DOHH2 (cell line): ENCODE measurements around the gene ERC2.

Experiments used
- H3F3A ChIP-seq: fragments of 200-600 bp; sonication (generic), shearing (Covaris generic); 2 replicates; pipeline ENCODE4 v1.6.0; 2016; ENCODE audit warnings: antibody characterized with exemption, mild to moderate bottlenecking; ENCODE audit not compliant: control insufficient read depth, insufficient read depth
- H3K27ac ChIP-seq: fragments of 200-600 bp; sonication (generic); 2 replicates; pipeline ENCODE4 v1.5.1; 2014; ENCODE audit warnings: low read depth, mild to moderate bottlenecking, low read length, moderate library complexity
- H3K27me3 ChIP-seq: fragments of 200-600 bp; sonication (generic); 2 replicates; pipeline ENCODE4 v1.6.1; 2014; ENCODE audit warnings: mild to moderate bottlenecking, low read length, mixed read lengths; ENCODE audit not compliant: control insufficient read depth
- H3K36me3 ChIP-seq: fragments of 200-600 bp; sonication (generic); 2 replicates; pipeline ENCODE4 v1.6.1; 2014; ENCODE audit warnings: mild to moderate bottlenecking, low read length, moderate library complexity, mixed read lengths; ENCODE audit not compliant: control insufficient read depth
- H3K4me1 ChIP-seq: fragments of 200-600 bp; sonication (generic); 2 replicates; pipeline ENCODE4 v1.6.1; 2014; ENCODE audit warnings: mild to moderate bottlenecking, low read length, mixed read lengths; ENCODE audit not compliant: control insufficient read depth
- H3K4me2 ChIP-seq: fragments of 200-600 bp; sonication (generic); 2 replicates; pipeline ENCODE4 v1.6.0; 2014; ENCODE audit warnings: mild to moderate bottlenecking, low read length, moderate library complexity
- H3K4me3 ChIP-seq: fragments of 200-600 bp; sonication (generic); 2 replicates; pipeline ENCODE4 v1.5.1; 2014; ENCODE audit warnings: mild to moderate bottlenecking, low read length, mixed read lengths
- H3K79me2 ChIP-seq: fragments of 200-600 bp; sonication (generic); 2 replicates; pipeline ENCODE4 v1.6.1; 2014; ENCODE audit warnings: mild to moderate bottlenecking, low read length, mixed read lengths; ENCODE audit not compliant: control insufficient read depth
- H3K9me2 ChIP-seq: fragments of 200-600 bp; sonication (generic); replicated peaks from 2 replicates; pipeline ENCODE4 v1.6.1; 2014; ENCODE audit warnings: mild to moderate bottlenecking, low read length, mixed read lengths; ENCODE audit not compliant: control insufficient read depth
- H3K9me3 ChIP-seq: fragments of 200-600 bp; sonication (generic); 2 replicates; pipeline ENCODE4 v1.6.1; 2014; ENCODE audit warnings: antibody characterized with exemption, low read length, mixed read lengths; ENCODE audit not compliant: control insufficient read depth, insufficient read depth
- H4K20me1 ChIP-seq: fragments of 200-600 bp; sonication (generic); 2 replicates; pipeline ENCODE4 v1.6.0; 2014; ENCODE audit warnings: low read depth, mild to moderate bottlenecking, antibody characterized with exemption, low read length, moderate library complexity; ENCODE audit not compliant: control insufficient read depth, insufficient read depth
- CTCF ChIP-seq: fragments of 200-600 bp; sonication (generic); IDR thresholded peaks from one replicate; pipeline ENCODE4 v1.5.1; 2014; ENCODE audit warnings: antibody characterized with exemption, mild to moderate bottlenecking, low read depth, low read length; ENCODE audit not compliant: poor library complexity, severe bottlenecking
- EZH2phosphoT487 ChIP-seq: fragments of 200-600 bp; sonication (generic); IDR thresholded peaks from 2 replicates; pipeline ENCODE4 v1.6.1; 2017; ENCODE audit warnings: borderline replicate concordance, mild to moderate bottlenecking, antibody characterized with exemption, low read length, moderate library complexity, mixed read lengths

The ERC2 gene

GRCh38 chr3:55637906-55638638, 830.2 kb downstream of the ERC2 start:
- TF ChIP-seq CTCF, result no peak
- TF ChIP-seq EZH2phosphoT487, result no peak
- Histone ChIP-seq H3F3A (no peaks in the 10 kb centered on the region), H3K4me2 (no peak overlapping the region), H3K9me3 (no peaks in the 10 kb centered on the region), H3K79me2 (no peaks in the 10 kb centered on the region), H3K36me3 (no peaks in the 10 kb centered on the region), H3K27me3 (no peaks in the 10 kb centered on the region), H3K4me1 (no peaks in the 10 kb centered on the region), H4K20me1 (no peaks in the 10 kb centered on the region), H3K4me3 (no peak overlapping the region), H3K9me2 (no peaks in the 10 kb centered on the region), H3K27ac (no peak overlapping the region)

- no peaks in the 10 kb centered on the region for H3F3A ChIP-seq
- no peaks in the 10 kb centered on the region for H3K9me3 ChIP-seq
- no peak overlapping the region for H3K4me3 ChIP-seq
- no peaks in the 10 kb centered on the region for H3K79me2 ChIP-seq
- no peaks in the 10 kb centered on the region for H3K27me3 ChIP-seq
- H4K20me1 ChIP-seq, result no peaks in the 10 kb centered on the region
- no peak overlapping the region for H3K27ac ChIP-seq
- no peak overlapping the region for H3K4me2 ChIP-seq
- H3K36me3 ChIP-seq, result no peaks in the 10 kb centered on the region
- no peaks in the 10 kb centered on the region for H3K4me1 ChIP-seq
- TF ChIP-seq CTCF (no peak), EZH2phosphoT487 (no peak)
- H3K9me2 ChIP-seq, result no peaks in the 10 kb centered on the region
Measured at GRCh38 chr3:55636300-55637195, 831.7 kb downstream of the ERC2 start.

DNA sequence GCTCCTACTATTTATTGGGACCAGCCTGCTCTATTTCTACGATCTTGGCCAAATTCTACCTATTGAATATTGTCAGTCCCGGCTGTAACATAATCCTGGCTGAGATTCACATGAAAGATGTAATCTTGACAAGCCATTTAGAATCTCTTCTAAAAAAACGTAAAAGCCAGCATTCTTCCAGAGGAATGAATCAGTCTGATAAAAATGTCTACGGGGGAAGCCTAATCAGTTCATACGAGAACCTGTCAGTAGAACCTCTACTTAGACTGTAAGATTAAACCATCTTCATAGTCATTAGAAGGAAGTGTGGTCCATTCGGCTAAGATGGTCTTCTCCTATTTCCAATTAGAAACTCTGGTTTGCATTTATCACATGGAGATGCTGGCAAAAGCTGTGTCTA, 833.9 kb downstream of the ERC2 start:
- no peaks in the 10 kb centered on the region for H3K79me2 ChIP-seq
- H3K9me3 ChIP-seq, result no peaks in the 10 kb centered on the region
- no peaks in the 10 kb centered on the region for H3K27me3 ChIP-seq
- no peaks in the 10 kb centered on the region for H3F3A ChIP-seq
- TF ChIP-seq CTCF (no peak), EZH2phosphoT487 (no peak)
- no peak overlapping the region for H3K4me2 ChIP-seq
- H4K20me1 ChIP-seq, result no peaks in the 10 kb centered on the region
- H3K9me2 ChIP-seq, result no peaks in the 10 kb centered on the region
- no peaks in the 10 kb centered on the region for H3K36me3 ChIP-seq
- no peaks in the 10 kb centered on the region for H3K4me1 ChIP-seq
- H3K4me3 ChIP-seq, result no peak overlapping the region
- no peak overlapping the region for H3K27ac ChIP-seq
